SHP77 treated with DMSO at 0.1 percent for 48 hours (cell line): ENCODE data around the gene DYDC1.
"Not testable (repeated sequence)": the region's sequence is repeated elsewhere in the genome, so short reads cannot be mapped to it uniquely, and the experiment has no call there.

Experiments
- DNase-seq: peaks from one replicate; lab custom pipeline; 2025; lab: John Stamatoyannopoulos, UW

DYDC1 gene

DNA sequence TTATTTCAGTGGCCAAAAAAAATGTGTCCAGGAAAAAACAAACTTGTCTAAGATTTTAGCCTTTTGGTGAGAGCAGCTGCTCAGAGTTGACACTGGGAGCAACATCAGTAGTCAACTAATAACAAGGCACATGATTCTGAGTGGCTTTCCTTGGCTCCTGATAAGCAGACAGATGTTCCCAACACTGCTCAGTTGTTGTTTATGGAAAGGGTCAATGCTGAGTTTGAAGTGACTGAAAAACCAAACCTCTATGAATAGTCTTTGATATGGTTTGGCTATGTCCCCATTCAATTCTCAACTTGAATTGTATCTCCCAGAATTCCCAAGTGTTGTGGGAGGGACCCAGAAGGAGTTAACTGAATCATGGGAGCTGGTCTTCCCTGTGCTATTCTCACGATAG lies 12.3 kb downstream of the DYDC1 start:
- no peak for DNase-seq

DNA sequence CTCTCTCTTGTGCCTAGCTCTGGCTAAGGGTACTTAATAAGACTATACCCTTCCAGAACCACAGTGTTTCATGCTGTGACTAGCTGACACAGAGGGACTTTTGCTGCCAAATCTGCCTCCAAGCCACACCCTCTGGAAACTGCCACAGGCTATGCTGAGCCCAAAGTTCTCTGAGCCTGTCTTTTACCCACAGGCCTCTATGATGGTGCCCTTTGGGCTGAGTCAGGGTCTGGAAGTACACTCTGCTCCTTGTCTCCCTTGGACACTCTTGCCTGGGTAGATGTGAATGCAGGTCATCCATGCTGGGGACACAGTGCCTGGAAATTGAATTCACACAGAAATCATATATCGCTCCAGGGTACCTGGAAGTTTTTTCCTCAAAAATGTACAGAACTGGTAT lies 22.6 kb downstream of the DYDC1 start:
- DNase-seq: no peak

DNA sequence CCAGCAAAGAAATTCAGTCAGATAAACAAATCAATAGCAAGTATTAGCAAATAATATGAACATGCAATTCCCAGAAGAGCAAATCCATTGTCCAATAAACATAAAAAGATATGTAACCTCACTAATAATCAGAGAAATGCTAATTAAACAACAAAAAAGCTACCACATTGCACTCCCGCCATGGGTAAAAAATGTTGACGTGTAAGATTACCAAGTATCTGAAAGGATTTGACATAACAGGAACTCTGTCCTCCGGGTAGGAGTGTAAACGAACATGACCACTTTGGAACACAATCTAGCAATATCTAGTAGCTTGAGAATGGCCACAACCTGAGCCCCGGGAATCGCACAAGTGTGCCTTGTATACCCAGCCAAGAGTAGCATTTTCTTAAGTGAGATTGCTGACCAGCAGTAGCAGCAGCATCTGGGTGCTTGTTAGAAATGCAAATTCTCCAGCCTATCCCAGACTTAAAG lies 31.6 kb downstream of the DYDC1 start:
- no peak for DNase-seq

DNA sequence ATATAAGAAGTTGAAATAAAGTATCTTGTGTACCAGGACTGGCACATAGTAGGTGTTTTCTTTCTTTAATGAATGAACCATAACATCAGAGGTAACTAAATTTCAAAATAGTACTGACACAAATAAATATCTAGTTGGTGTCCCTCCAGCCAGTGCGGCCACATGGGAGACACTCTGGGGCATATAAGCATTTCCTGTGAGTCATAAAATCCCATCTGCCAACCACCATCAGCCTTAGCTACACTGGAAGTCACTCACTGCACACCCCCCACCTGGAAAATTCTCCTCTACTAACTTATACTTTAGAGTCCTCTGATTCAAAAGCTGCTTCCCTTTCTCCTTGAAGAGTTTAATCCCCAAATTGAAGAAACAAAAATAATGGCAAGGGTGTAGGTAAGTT lies 32.5 kb downstream of the DYDC1 start:
- no peak for DNase-seq

DNA sequence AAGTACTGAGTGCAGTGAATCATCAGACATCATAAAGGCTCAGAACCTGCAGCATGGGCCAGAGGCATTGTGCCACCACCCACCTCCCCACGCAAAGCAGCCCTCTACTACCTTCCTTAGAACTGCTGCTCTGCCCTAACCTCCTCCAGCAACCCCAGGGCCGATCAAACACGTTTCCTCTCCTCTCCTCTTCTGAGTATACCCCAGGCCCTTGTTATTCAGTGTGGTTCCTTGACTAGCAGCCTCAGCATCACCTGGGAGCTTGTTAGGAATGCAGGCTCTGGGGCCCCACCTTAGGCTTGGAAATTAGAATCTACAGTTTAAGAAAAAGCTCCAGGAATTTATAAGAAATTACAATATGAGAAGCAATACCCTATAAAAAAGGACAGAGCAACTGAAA lies 33.2 kb downstream of the DYDC1 start:
- no peak for DNase-seq

DNA sequence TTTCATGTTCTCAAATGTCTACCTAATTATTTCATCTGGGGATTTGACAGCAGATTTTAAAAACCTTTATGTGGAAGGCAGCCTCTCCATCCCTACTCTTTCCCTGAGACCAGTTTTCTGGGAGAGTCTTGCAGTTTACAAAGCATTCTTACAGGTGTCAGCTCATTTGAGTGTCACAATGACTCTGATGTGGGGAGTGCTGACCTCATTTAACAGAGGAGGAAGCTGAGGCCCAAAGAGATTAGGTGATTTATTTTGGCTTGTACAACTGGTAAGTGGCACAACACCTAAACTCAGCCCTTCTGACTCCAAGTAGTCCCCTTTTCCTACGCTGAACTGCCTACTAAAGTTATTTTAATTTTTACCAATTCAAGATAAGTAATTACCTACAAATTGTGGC lies 33.8 kb downstream of the DYDC1 start:
- no peak for DNase-seq

DNA sequence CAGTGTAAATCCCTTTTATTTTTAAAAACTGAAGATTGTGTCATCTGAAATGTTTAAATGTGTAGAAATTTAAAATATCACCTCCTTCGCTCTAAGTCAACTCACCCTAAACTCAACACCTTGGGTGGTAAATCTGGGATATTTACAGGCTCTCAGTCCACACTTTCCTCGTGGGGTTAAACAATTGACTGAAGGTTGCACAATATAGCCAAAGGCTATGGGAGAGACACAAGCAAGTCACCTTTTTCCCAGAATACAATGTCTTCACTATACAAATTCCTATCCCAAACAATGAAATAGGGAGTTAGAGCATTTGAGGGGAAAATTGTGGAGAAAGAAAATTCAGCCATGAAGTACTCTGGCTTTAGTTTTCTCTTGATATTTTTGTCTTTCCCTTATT lies 34.4 kb downstream of the DYDC1 start:
- no peak for DNase-seq

DNA sequence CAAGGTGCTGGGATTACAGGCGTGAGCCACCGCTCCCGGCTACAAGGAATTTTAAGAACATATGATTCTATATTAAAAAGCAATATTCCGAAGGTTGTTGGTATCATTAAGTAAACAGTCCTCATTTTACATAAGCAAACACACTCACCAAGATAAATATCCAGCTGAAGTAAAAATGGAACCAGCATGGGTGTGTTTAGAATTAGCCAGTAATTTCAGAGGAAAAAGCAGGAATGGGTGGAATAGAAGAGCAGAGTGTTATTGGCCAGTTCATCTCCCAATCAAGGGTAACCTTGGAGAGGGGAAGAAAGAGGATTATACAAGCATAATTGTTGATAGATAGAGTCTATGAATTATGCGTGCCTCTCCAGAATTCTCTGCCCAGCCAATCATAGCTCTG lies 35.4 kb downstream of the DYDC1 start:
- DNase-seq: no peak

DNA sequence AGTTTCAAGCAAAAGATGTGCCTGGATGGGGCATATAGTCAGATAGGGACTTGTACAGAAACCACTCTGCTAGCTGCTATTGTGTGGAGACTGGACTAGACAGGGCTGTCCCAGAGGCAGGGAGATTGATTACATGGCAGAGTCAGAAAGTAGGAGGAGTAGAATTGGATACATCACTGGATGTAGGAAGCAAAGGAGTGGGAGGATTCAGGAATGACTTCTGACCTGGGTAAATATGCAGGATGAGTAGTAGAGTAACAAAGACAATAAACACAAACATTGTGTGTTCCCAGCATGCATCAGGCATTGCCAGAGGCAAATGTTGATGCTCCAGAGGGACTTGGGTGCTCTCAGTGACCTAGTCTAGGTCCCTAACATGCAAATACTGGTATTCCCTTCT lies 36.2 kb downstream of the DYDC1 start:
- no peak for DNase-seq

DNA sequence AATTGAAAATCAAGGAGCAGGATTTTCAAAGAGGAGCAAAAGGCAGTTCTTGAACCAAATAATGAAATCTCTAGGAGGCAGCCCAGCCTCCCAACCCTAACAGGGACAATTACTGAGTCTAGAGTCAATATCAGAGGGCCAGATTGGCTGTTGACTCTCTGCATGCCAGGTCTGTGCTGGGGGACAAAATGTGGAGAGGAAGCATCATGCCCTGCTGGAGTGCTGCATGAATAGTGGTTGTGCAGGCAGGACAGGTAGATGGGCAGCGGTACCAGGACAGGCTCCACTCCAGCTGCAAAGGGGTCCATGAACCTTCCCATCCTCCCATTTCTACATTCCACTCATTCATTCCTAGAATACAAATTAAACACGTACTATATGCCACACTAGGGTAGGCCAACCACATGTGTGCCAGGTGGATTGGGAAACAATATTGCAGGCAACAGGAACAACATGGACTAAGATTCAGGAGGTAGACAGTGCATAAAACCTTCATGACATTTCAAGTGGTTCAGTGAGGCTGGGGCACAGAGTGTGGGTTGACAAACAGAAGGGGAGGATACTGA lies 36.7 kb downstream of the DYDC1 start:
- DNase-seq: no peak

DNA sequence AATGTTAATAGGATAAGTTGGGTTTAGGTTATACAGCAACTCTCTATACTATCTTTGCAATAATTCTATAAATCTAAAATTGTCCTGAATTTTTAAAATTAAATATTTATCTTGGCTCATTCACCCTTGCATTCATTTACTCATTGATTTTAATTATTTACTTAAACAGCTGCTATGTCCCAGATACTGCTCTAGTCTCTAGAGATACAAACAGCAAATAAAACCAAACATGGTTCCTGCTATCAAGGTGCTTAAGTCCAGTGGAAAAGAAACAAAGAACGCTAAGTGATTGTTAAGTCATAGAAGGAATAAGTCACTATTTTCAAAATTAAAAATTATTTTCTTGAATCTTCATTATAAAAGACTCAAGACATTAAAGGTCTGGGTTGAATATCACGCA lies 37.2 kb downstream of the DYDC1 start:
- DNase-seq: no peak

DNA sequence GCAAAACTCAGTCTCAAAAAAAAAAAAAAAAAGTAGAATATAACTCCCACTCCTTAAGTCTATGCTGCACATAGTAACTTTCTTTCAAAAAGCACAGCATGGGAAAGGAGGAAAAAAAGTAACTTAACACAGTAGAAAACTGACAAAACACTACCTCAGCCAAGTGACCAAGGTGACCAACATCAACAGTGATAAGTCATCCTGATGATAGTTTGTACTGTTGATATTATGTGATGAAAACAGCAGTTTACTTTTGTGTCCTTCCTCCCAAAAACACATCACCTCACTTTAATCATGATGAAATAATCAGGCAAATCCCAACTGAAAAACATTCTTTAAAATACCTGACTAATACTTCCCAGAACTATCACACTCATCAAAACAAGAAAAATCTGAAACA lies 37.8 kb downstream of the DYDC1 start:
- DNase-seq: no peak

DNA sequence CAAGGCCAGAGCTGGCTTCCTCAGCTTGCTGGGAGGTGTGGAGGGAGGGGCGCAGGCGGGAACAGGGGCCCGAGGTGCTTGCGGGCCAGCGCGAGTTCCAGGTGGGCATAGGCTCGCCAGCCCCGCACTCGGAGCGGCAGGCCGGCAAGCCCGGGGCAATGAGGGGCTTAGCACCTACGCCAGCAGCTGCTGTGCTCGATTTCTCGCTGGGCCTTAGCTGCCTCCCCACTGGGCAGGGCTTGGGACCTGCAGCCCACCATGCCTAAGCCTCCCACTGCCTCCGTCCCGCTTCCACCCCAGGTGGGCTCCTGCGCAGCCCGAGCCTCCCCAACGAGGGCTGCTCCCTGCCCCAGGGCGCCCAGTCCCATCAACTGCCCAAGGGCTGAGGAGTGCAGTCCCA lies 41.2 kb downstream of the DYDC1 start:
- DNase-seq: no peak

DNA sequence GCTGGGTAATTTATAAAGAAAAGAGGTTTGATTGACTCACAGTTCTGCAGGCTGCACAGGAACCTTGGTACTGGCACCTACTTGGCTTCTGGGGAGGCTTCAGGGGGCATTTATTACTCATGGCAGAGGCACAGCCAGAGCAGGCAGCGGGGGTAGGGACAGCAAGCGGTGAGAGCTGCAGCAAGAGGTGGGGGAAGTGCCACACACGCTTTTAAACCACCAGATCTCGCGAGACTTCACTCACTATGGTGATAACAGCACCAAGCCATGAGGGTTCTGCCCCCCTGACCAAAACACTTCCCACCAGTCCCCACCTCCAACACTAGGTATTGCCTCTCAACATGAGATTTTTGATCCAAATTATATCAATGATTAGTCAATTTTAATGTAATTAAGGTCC lies 43.0 kb downstream of the DYDC1 start:
- DNase-seq: no peak

DNA sequence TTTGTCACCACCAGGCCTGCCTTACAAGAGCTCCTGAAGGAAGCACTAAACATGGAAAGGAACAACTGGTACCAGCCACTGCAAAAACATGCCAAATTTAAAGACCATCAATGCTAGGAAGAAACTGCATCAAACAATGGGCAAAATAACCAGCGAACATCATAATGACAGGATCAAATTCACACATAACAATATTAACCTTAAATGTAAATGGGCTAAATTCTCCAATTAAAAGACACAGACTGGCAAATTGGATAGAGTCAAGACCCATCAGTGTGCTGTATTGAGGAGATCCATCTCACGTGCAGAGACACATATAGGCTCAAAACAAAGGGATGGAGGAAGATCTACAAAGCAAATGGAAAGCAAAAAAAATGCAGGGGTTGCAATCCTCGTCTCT lies 50.6 kb downstream of the DYDC1 start:
- DNase-seq: not testable (repeated sequence)

DNA sequence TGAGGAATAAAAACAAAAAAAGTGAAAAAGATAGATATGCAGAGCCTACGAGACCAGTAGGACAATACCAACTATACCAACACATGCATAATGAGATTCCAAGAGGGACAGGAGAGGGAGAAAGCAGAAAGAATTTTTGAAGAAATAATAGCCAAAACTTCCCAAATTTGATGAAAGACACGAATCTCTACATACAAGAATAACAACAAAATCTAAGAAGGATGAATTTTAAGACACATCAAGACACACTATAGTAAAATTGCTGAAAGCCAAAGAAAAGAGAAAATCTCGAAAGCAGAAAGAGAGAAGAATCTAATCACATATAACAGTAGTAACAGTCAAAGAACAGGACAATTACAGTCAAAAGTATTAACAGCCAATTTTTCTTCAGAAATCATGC lies 59.6 kb downstream of the DYDC1 start:
- DNase-seq: no peak

DNA sequence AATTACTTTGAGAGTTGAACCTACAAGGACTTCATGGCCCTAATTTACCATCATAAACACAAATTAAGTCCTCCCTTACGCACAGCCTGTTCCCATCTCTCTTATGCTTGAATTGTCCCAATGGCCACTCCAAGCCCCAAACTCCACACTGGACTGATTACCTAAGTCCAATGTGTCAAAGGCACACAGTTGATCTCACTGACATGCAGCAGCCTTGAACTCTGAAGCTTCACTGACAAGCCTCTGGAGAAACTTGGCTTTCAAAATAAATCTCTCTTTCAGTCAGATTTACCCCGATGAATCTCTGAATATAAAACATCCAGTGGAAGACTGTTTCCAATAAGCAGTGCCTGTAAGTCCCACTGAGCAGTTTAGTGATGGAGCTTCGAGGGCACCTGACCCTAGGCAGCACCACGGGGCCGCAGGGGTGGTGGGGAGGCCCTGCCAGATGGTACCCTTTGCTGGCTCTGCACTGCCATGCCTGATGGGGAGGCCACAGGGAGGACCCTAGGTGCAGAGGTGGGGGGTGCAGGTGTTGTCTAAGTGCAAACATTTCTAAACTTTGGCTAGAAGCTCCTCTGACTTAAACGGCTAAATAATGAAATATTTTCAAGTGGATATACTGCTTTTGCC lies 63.8 kb downstream of the DYDC1 start:
- no peak for DNase-seq

DNA sequence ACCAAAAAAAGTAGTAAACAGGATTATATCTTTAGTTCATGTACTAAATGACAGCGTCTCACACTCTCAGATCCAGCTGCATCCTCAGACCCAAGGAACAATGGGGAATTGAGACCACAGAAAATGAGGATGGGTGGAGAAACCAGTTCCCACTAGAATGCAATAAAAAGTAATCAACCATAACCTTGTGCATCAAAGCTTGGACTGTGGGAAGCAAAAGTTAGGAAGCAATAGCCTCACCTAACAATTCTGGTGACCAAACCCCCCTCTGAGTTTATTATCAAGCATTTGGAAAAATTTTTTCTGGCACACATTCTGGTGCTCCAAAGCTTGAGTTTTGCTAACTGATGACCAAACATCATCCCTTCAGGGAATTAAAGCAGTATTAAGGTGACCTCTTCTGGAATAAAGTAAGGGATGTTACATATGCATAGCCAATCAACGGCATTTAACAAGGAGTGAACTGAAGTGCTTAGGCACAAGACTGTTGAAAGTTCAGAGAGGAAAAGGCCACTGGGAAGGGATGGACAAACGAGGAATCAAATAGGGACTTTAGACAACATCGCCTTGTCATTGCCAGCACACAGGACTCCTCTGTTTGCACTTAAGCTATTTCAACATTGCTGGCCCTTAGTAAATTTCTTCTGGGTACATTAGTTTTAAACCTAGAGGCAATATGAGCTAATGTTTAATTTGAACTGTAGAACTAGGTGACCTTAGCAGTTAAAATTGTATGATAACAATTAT lies 65.9 kb downstream of the DYDC1 start:
- no peak for DNase-seq

DNA sequence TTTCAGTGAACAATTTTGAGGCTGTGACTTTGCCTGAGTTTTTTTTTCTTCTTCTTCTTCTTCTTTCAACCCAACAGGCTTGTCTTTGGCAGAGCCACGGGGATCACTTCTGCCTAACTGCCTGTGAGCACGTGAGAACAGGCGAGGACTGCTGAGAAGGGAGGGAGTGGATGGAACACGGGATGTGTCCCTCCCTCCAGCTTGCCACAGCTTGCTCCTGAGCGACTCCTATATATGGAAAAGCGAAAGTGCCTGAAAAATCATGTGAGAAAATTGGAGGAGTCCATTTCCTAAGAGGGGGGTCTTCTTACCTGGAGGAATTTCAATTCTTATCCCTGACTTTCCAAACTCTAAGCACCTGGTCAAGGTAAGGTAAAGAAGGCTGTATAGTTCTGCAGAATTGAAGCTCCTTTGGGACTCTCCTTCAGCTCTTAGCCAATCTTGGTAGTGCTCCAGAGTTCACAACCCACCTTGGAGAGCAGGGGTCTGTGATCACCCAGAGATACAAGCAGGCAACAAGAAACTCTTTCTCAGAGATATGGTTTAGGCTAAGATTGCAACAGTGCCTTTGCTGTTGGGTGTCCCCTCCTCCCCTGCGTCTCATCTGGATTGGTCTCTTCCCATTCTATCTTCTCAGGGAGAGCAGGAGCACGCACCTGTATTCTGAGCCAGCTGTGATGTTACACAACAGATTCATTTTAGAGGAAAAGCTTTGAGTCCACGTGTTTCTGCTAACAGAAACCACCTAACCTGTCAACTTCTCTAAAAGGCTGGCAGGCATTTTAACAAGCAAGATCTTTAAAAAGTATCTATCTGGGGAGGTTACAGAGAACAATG lies 66.9 kb downstream of the DYDC1 start, which contains the start of gene MAT1A:
Gene MAT1A (minus strand): TSS at position 208 of the 837 bp plus-strand sequence. CDS start 235 bp downstream, outside the sequence.
- no peak for DNase-seq

DNA sequence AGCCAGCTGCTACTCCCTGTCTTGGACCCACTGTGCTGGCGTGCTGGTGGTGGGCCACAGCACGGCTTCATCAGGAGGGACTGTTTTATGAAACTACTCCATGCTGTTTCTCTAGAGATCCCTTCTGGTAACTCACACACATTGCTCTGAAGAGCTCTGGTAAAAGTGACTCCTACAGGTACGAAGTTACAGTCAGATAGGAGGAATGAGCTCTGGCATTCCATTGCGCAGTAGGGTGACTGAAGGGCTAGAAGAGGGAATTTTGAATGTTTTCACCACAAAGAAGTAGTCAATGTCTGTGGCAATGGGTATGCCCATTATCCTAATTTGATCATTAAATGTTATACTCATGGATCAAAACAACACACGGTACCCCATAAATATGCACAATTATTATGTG lies 67.7 kb downstream of the DYDC1 start:
- no peak for DNase-seq
